ENCODE results near the gene BNIP5. TPM values are rescaled to one million over a fixed set of nuclear protein-coding genes. Genes with fewer than 3 reads are reported as not detected.

The BNIP5 gene
- total RNA-seq, 1 experiment from 2014 or later = not detected

DNA sequence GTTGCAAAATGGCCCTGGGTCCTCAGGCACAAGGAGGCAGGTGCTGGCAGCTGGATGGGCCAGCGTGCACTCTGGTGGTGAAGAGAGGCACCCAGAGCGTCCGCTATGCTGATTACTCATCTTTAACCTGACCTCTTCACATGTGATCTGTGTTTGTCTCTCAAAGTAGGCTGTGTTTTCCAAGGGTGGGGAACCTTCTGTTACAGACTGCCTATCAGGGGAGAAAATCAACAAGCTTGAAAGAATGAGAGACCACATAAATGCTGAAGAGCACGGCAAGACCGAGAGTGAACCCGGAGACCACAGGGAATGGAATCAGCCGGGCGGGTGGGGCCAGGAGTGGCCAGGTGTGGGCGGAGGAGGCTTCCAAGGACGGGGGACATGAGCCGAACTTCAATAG lies 16.2 kb downstream of the BNIP5 start (continued):
- no peak for TF ChIP-seq ARID4B (CRISPR knock-in tag; IDR thresholded peaks at IDR 0.05; ENCODE audit: borderline replicate concordance)

DNA sequence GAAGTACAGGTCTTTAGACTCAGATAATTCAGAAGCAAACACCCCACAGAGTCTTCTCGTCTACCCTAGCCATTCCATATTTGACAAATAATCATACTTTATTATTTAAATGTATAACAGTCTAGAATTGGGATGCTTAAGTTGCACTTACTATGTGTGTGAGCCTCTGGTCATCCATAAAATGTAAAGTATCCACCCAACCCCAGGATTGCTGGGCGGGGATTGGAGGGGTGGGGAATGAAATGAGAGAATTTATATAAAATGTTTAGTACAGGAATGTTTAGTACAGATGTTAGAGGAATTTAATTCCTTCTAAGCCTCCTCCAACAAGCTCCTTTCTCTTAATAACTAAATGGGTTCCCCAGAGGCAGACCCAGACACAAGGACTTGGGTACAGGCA lies 16.9 kb downstream of the BNIP5 start:
- ChIA-PET POLR2A (no interaction called here), CTCF (interaction anchor here (0.6 to 5.4 kb wide), 7 partner anchors 10 to 225 kb away, joined by 3 to 32 read pairs (median 6); no protein-coding TSS in a partner anchor)
- H3K4me1 Mint-ChIP-seq = no peaks in the 10 kb centered on the region
- DNase-seq (ENCODE audit: low spot score) = no peak
- H3K36me3 Mint-ChIP-seq = no peaks in the 10 kb centered on the region
- H3K27me3 Mint-ChIP-seq (ENCODE audit: low read depth) = no peaks in the 10 kb centered on the region
- no peak overlapping the region for H3K4me3 Mint-ChIP-seq
- no peaks in the 10 kb centered on the region for H3K9me3 Mint-ChIP-seq
- H3K27ac Mint-ChIP-seq = no peak overlapping the region
- no peak for ATAC-seq
- no peak for TF ChIP-seq JAZF1 (CRISPR knock-in tag; IDR thresholded peaks at IDR 0.05)
- TF ChIP-seq CBFB (CRISPR knock-in tag; IDR thresholded peaks at IDR 0.05; ENCODE audit: low read depth) = no peak
- no peak for TF ChIP-seq ZNF425 (CRISPR knock-in tag; conservative IDR thresholded peaks at IDR 0.05)

GRCh38 chr6:36319436-36319762 lies 17.3 kb downstream of the BNIP5 start:
- Mint-ChIP-seq H3K27me3 (ENCODE audit: low read depth) (no peaks in the 10 kb centered on the region), H3K27ac (no peak overlapping the region), H3K9me3 (no peaks in the 10 kb centered on the region), H3K4me1 (no peaks in the 10 kb centered on the region; the same call in 1 of the 2 replicates), H3K36me3 (no peaks in the 10 kb centered on the region), H3K4me3 (no peak overlapping the region)
- ATAC-seq (peak; percentile 50), DNase-seq (ENCODE audit: low spot score) (no peak)
- POLR2A ChIA-PET = no interaction called here
- CTCF ChIA-PET = interaction anchor here (0.6 to 5.4 kb wide), 6 partner anchors 10 to 225 kb away, joined by 3 to 32 read pairs (median 8); no protein-coding TSS in a partner anchor
- TF ChIP-seq ZNF416 (CRISPR knock-in tag; IDR thresholded peaks at IDR 0.05) = no peak
- TF ChIP-seq AFF4 (CRISPR knock-in tag; IDR thresholded peaks at IDR 0.05; ENCODE audit: borderline replicate concordance) = no peak
- no peak for TF ChIP-seq AR (CRISPR knock-in tag; IDR thresholded peaks at IDR 0.05)
- TF ChIP-seq GRHL2 (CRISPR knock-in tag; IDR thresholded peaks at IDR 0.05; ENCODE audit: insufficient replicate concordance, severe bottlenecking) = no peak
- TF ChIP-seq ELF4 (CRISPR knock-in tag; IDR thresholded peaks at IDR 0.05; ENCODE audit: low read depth) = no peak
- TF ChIP-seq, protein P1, sequence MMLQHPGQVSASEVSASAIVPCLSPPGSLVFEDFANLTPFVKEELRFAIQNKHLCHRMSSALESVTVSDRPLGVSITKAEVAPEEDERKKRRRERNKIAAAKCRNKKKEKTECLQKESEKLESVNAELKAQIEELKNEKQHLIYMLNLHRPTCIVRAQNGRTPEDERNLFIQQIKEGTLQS (CRISPR knock-in tag; conservative IDR thresholded peaks at IDR 0.05) = no peak
- TF ChIP-seq, protein P2, sequence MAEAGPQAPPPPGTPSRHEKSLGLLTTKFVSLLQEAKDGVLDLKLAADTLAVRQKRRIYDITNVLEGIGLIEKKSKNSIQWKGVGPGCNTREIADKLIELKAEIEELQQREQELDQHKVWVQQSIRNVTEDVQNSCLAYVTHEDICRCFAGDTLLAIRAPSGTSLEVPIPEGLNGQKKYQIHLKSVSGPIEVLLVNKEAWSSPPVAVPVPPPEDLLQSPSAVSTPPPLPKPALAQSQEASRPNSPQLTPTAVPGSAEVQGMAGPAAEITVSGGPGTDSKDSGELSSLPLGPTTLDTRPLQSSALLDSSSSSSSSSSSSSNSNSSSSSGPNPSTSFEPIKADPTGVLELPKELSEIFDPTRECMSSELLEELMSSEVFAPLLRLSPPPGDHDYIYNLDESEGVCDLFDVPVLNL (CRISPR knock-in tag; IDR thresholded peaks at IDR 0.05; ENCODE audit: borderline replicate concordance, low read depth) = no peak
- TF ChIP-seq, protein P3, sequence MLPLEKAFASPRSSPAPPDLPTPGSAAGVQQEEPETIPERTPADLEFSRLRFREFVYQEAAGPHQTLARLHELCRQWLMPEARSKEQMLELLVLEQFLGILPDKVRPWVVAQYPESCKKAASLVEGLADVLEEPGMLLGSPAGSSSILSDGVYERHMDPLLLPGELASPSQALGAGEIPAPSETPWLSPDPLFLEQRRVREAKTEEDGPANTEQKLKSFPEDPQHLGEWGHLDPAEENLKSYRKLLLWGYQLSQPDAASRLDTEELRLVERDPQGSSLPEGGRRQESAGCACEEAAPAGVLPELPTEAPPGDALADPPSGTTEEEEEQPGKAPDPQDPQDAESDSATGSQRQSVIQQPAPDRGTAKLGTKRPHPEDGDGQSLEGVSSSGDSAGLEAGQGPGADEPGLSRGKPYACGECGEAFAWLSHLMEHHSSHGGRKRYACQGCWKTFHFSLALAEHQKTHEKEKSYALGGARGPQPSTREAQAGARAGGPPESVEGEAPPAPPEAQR (CRISPR knock-in tag; IDR thresholded peaks at IDR 0.05) = no peak
- no peak for TF ChIP-seq CREM (CRISPR knock-in tag; IDR thresholded peaks at IDR 0.05)
- TF ChIP-seq IRF1 (CRISPR knock-in tag; IDR thresholded peaks at IDR 0.05) = no peak
- no peak for TF ChIP-seq ZNF232 (CRISPR knock-in tag; IDR thresholded peaks at IDR 0.05)
